Ascending aorta (tissue), 2 donors: Measurements from ENCODE around the gene XRN2. TPM values are rescaled to one million over a fixed set of nuclear protein-coding genes. Genes with fewer than 3 reads are reported as not detected.

ENCODE experiments used
- DNase-seq, 2 donors: peaks; one replicate each; pipeline ENCODE4 v3.0.0-alpha.2; 2019; ENCODE audit warnings: low spot score in 2 of 2
- H3K27ac ChIP-seq, 2 donors: fragments of 200-600 bp; sonication (generic); one replicate each; pipeline ENCODE4 v1.5.1; 2016 to 2017; ENCODE audit warnings: mild to moderate bottlenecking in 1 of 2
- H3K27me3 ChIP-seq: fragments of 200-600 bp; sonication (generic); one replicate; pipeline ENCODE4 v1.5.1; 2017
- H3K36me3 ChIP-seq, 2 donors: fragments of 200-600 bp; sonication (generic); one replicate each; pipeline ENCODE4 v1.5.1; 2016
- H3K4me1 ChIP-seq, 2 donors: fragments of 200-600 bp; sonication (generic); one replicate each; pipeline ENCODE4 v1.5.1; 2016 to 2017; ENCODE audit warnings: mild to moderate bottlenecking in 1 of 2
- H3K4me3 ChIP-seq, 2 donors: fragments of 200-600 bp; sonication (generic); one replicate each; pipeline ENCODE4 v1.5.1; 2016 to 2017; ENCODE audit warnings: mild to moderate bottlenecking in 1 of 2
- H3K9me3 ChIP-seq, 2 donors: fragments of 200-600 bp; sonication (generic); one replicate each; pipeline ENCODE4 v1.5.1; 2016
- intact Hi-C: fragments of 100-400 bp; cut with DNase I; formaldehyde crosslinking; loops from one replicate; pipeline ENCODE4 v1.15.1; 2023
- total RNA-seq: library from RNA; depleted of rRNA; stranded (reverse); fragments of >200 nt; gene quantifications from one replicate; pipeline ENCODE4 v1.1.0, GENCODE V29; 2016
- TF ChIP-seq, protein P1 (sequence below), 3 experiments: fragments of 200-600 bp in 2 of 3; fragments of 450-650 bp in 1 of 3; sonication (generic) in 2 of 3; IDR thresholded peaks; one replicate each; pipeline ENCODE4 v1.5.1; 2016 to 2019; ENCODE audit warnings: antibody characterized with exemption in 3 of 3, mild to moderate bottlenecking in 1 of 3, moderate library complexity in 1 of 3

XRN2 gene
- total RNA-seq, 1 donor from 2014 or later = 19.5 TPM

DNA sequence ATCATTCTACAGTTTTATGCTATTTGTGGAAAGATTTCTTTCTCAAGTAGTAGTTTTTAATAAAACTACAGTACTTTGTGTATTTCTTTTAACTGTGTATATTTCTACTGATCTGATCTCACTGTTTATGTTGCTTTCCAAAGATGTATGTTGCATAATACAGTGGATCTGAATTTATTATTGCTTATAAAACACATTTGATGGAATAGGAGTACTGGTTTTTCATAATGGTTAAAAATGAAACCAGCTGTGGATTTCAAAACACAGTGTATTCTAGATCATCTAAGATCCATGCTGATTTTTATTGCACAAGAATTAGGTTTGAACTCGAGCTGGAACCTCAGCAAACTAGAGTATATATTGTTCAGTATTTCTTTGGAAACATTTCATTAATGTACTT, 86.2 kb downstream of the XRN2 start:
- H3K27ac ChIP-seq = no peak overlapping the region
- H3K36me3 ChIP-seq = peaks cover 12 to 45% of the 10 kb centered on the region in 2 donors
- no peaks in the 10 kb centered on the region for H3K27me3 ChIP-seq
- H3K4me1 ChIP-seq = no peaks in the 10 kb centered on the region
- intact Hi-C loops = no loop called here
- TF ChIP-seq, protein P1, sequence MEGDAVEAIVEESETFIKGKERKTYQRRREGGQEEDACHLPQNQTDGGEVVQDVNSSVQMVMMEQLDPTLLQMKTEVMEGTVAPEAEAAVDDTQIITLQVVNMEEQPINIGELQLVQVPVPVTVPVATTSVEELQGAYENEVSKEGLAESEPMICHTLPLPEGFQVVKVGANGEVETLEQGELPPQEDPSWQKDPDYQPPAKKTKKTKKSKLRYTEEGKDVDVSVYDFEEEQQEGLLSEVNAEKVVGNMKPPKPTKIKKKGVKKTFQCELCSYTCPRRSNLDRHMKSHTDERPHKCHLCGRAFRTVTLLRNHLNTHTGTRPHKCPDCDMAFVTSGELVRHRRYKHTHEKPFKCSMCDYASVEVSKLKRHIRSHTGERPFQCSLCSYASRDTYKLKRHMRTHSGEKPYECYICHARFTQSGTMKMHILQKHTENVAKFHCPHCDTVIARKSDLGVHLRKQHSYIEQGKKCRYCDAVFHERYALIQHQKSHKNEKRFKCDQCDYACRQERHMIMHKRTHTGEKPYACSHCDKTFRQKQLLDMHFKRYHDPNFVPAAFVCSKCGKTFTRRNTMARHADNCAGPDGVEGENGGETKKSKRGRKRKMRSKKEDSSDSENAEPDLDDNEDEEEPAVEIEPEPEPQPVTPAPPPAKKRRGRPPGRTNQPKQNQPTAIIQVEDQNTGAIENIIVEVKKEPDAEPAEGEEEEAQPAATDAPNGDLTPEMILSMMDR (IDR thresholded peaks at IDR 0.05) = no peak
- no peak for DNase-seq
- H3K4me3 ChIP-seq = no peak overlapping the region
- no peaks in the 10 kb centered on the region for H3K9me3 ChIP-seq

DNA sequence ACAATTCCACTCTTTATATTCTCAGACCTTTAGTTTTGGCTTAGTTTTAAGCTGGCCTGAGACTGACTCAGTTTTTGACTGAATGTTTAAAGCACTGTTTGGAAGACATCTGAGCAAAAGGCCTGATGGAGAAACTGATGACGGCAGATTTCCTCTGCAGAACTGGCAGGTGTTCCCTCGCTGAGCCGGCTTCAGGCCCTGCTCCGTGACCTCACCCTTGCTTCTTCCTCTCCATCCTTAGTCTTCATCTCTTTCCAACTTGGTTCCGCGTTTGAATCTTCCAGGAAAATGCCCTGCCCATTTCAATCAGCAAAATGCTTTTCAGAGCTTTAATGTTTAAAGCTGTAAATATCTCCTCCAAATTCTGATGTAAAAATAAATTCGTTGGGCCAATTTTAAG, 87.6 kb downstream of the XRN2 start:
- no peaks in the 10 kb centered on the region for H3K9me3 ChIP-seq
- peaks cover 7% of the 10 kb centered on the region for H3K27me3 ChIP-seq
- intact Hi-C loops = no loop called here

DNA sequence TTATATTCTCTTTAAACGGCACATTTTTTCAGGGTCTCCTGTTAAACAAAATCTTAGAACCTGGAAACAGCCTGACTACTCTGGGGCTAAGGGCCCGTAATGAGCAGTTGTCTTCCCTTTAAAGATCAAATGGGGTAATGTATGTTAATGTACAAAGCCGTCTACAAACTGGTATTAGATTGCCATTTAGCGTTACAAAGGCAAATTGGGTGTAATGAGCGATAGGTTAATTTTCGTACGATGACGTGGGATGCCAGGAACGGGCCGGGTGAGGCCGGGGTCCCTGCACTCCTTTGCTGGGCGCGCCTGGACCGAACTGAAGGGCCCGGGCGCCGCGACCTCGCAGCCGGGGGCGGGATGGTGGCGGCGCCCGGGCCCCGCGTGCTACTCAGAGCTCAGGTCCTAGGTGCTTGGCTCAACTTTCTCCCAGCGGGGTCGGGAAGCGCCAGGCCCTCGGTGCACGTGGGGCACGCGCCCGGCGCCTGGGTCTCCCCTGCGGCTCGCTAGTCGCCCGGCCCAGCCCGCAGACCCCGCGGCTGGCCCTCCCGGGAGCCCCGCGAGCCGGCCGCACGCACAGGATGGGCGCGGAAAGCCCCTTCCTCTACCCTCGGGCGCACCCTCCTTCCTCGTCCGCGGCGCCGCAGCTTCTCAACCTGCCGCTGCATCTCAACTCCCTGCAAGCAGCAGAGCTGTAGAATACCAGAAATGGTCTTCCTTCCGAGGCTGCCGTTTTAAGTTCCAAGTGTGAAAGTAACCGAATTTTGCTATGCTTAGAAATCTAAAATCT, 88.2 kb downstream of the XRN2 start:
- DNase-seq = no peak
- Histone ChIP-seq H3K36me3 (peaks cover 10 to 33% of the 10 kb centered on the region in 2 donors), H3K4me1 (peaks cover 0 to 2% of the 10 kb centered on the region in 2 donors), H3K27me3 (peaks cover 12% of the 10 kb centered on the region), H3K4me3 (no peak overlapping the region), H3K27ac (no peak overlapping the region), H3K9me3 (no peaks in the 10 kb centered on the region)
- TF ChIP-seq, protein P1 (IDR thresholded peaks at IDR 0.05) = no peak
- intact Hi-C loops = no loop called here

More for the DNA sequence above, 87.6 kb downstream of the XRN2 start:
- Histone ChIP-seq H3K36me3 (peaks cover 10 to 39% of the 10 kb centered on the region in 2 donors), H3K27ac (no peak overlapping the region), H3K4me1 (no peaks in the 10 kb centered on the region), H3K4me3 (no peak overlapping the region)
- TF ChIP-seq, protein P1 (IDR thresholded peaks at IDR 0.05) = no peak
- no peak for DNase-seq

DNA sequence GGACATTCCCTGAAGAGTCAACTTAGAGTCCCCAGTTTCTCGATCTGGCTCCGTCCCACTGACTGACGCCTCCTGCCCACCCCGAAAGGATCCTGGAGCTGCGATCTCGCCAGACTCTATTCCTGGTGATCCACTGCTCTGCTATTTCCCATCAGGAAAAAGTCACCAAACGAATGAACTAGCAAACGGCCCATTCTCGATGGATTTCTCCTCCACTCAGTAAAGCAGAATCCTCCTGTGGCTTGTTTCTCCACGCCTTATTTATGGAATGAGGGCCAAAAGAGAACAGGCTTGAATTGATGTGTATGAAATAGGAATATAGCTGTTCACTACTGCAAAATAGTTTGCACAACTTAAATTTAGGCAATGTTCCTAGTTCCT, 88.8 kb downstream of the XRN2 start:
- Histone ChIP-seq H3K27me3 (peaks cover 18% of the 10 kb centered on the region), H3K9me3 (no peaks in the 10 kb centered on the region), H3K4me1 (peaks cover 0 to 2% of the 10 kb centered on the region in 2 donors), H3K4me3 (no peak overlapping the region), H3K27ac (no peak overlapping the region), H3K36me3 (peaks cover 6 to 27% of the 10 kb centered on the region in 2 donors)
- intact Hi-C loops = no loop called here
- DNase-seq = no peak
- TF ChIP-seq, protein P1 (IDR thresholded peaks at IDR 0.05) = no peak

DNA sequence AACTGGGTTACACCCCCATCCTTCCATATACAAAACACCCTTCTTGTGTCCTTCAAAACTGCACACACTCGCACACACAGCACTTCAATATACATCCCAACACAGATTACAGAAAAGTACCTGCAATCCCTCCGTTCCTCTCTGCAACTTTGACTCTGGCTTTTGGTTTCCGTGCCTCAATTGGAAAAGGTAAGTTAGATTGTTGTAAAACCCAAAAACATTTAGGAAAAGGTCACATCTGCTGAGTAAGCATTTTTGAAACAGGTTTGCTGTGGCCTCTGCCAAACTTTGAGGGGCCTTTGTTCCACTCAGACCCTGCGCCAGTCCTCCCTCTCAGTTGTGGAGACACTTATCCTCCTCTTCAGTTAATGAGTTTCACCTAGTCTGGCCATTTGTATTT, 90.0 kb downstream of the XRN2 start:
- TF ChIP-seq, protein P1 (IDR thresholded peaks at IDR 0.05) = no peak
- peaks cover 28% of the 10 kb centered on the region for H3K27me3 ChIP-seq
- H3K36me3 ChIP-seq = peaks cover 0 to 15% of the 10 kb centered on the region in 2 donors
- peaks cover 0 to 2% of the 10 kb centered on the region in 2 donors for H3K4me1 ChIP-seq
- H3K27ac ChIP-seq = no peak overlapping the region
- no peak for DNase-seq
- no peaks in the 10 kb centered on the region for H3K9me3 ChIP-seq
- intact Hi-C loops = no loop called here
- H3K4me3 ChIP-seq = no peak overlapping the region
